ENCODE data around the gene INSR. TPM values are rescaled to one million over a fixed set of nuclear protein-coding genes. Genes with fewer than 3 reads are reported as not detected.

The INSR gene
- total RNA-seq, 1 experiment from 2014 or later, result 2.5 TPM

DNA sequence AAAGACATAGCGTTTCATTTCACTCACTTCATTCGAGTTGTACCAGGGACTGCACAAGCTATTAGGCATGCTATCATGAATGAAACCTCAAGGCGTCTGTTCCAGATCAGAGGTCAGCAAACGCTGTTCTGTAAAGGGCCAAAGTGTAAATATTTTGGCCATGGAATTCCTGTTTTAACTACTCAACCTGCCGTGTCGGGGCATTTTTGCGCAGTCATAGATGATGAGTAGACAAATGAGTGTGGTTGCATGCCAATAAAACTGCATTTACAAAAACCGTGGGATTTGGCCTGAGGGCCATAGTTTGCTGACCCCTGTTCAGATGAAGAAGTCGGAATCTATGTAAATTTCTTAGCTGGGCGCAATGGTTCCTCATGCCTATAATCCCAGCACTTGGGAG is 6.5 kb downstream of the INSR start:
- in situ Hi-C loops (cut with HindIII; ENCODE audit: low pct_unique_long_range_greater_than_20kb, low sequenced_read_pairs) (no loop called here), intact Hi-C loops (cut with micrococcal nuclease; ENCODE audit: unreplicated experiment) (no loop called here)
- no peak for TF ChIP-seq SIN3A (IDR thresholded peaks at IDR 0.05; ENCODE audit: borderline replicate concordance, insufficient read depth, low read depth, low read length)
- no peak for TF ChIP-seq TCF7L2 (IDR thresholded peaks at IDR 0.05; ENCODE audit: low read depth, low read length)
- TF ChIP-seq, protein P1, sequence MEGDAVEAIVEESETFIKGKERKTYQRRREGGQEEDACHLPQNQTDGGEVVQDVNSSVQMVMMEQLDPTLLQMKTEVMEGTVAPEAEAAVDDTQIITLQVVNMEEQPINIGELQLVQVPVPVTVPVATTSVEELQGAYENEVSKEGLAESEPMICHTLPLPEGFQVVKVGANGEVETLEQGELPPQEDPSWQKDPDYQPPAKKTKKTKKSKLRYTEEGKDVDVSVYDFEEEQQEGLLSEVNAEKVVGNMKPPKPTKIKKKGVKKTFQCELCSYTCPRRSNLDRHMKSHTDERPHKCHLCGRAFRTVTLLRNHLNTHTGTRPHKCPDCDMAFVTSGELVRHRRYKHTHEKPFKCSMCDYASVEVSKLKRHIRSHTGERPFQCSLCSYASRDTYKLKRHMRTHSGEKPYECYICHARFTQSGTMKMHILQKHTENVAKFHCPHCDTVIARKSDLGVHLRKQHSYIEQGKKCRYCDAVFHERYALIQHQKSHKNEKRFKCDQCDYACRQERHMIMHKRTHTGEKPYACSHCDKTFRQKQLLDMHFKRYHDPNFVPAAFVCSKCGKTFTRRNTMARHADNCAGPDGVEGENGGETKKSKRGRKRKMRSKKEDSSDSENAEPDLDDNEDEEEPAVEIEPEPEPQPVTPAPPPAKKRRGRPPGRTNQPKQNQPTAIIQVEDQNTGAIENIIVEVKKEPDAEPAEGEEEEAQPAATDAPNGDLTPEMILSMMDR (IDR thresholded peaks at IDR 0.05), result no peak
- TF ChIP-seq, protein P2, sequence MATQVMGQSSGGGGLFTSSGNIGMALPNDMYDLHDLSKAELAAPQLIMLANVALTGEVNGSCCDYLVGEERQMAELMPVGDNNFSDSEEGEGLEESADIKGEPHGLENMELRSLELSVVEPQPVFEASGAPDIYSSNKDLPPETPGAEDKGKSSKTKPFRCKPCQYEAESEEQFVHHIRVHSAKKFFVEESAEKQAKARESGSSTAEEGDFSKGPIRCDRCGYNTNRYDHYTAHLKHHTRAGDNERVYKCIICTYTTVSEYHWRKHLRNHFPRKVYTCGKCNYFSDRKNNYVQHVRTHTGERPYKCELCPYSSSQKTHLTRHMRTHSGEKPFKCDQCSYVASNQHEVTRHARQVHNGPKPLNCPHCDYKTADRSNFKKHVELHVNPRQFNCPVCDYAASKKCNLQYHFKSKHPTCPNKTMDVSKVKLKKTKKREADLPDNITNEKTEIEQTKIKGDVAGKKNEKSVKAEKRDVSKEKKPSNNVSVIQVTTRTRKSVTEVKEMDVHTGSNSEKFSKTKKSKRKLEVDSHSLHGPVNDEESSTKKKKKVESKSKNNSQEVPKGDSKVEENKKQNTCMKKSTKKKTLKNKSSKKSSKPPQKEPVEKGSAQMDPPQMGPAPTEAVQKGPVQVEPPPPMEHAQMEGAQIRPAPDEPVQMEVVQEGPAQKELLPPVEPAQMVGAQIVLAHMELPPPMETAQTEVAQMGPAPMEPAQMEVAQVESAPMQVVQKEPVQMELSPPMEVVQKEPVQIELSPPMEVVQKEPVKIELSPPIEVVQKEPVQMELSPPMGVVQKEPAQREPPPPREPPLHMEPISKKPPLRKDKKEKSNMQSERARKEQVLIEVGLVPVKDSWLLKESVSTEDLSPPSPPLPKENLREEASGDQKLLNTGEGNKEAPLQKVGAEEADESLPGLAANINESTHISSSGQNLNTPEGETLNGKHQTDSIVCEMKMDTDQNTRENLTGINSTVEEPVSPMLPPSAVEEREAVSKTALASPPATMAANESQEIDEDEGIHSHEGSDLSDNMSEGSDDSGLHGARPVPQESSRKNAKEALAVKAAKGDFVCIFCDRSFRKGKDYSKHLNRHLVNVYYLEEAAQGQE (IDR thresholded peaks at IDR 0.05; ENCODE audit: insufficient read depth in 1 of 2, low read depth in 2 of 2, low read length in 1 of 2), result no peak
- no peak for TF ChIP-seq POLR2AphosphoS5 (IDR thresholded peaks at IDR 0.05; ENCODE audit: low read depth, low read length)
- ChIA-PET CTCF (no interaction called here), POLR2A (no interaction called here)
- Histone ChIP-seq H3K4me1 (ENCODE audit: control insufficient read depth, insufficient read depth, low read length) (no peaks in the 10 kb centered on the region), H3K4me3 (ENCODE audit: low read depth in 2 of 2, low read length in 2 of 2) (no peak overlapping the region), H3K36me3 (ENCODE audit: control insufficient read depth, insufficient read depth, low read length) (no peaks in the 10 kb centered on the region), H3K9me3 (ENCODE audit: control insufficient read depth, insufficient read depth, low read depth, low read length) (no peaks in the 10 kb centered on the region), H3K27me3 (ENCODE audit: control insufficient read depth, insufficient read depth, low read length) (no peaks in the 10 kb centered on the region), H3K27ac (ENCODE audit: low read length) (no peak overlapping the region)
- BruUV-seq (replicated peaks), result no TSS peak
- ATAC-seq, result no peak
- no peak for DNase-seq (ENCODE audit: low read depth, low spot score)

DNA sequence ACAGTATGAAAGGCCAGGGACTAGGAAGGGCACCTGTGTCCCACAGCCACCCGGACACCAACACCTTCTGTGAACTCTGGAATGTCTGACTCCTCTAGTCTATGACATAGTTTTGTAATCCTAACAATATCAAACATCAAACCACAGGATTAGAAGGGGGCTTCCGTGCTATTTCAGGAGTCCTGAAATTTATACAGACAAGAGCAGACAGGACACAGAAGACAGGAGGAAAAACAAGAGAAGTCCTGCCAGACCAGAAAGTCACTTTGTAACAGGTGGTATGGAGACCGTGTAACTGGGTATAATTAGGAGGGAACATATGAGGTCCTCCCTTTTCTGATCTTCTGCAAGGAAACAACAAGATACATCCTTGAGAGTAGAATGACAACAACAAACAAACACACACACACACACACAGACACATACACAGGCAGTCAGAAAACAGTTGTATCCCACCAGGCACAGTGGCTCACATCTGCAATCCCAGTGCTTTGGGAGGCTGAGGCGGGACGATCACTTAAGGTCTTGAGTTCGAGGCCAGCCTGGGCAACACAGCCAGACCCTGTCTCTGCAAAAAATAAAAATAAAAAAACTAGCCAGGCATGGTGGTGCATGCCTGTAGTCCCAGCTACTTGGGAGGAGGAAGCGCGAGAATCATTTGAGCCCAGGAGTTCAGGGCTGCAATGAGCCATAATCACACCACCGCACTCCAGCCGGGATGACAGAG is 13.1 kb downstream of the INSR start:
- intact Hi-C loops (cut with micrococcal nuclease; ENCODE audit: unreplicated experiment), result no loop called here
- ATAC-seq, result no peak
- BruUV-seq (replicated peaks), result no TSS peak
- Histone ChIP-seq H3K4me1 (ENCODE audit: control insufficient read depth, insufficient read depth, low read length) (no peaks in the 10 kb centered on the region), H3K27ac (ENCODE audit: low read length) (no peak overlapping the region), H3K9me3 (ENCODE audit: control insufficient read depth, insufficient read depth, low read depth, low read length) (no peaks in the 10 kb centered on the region), H3K27me3 (ENCODE audit: control insufficient read depth, insufficient read depth, low read length) (no peaks in the 10 kb centered on the region), H3K36me3 (ENCODE audit: control insufficient read depth, insufficient read depth, low read length) (no peaks in the 10 kb centered on the region), H3K4me3 (ENCODE audit: low read depth in 2 of 2, low read length in 2 of 2) (no peak overlapping the region)
- CTCF ChIA-PET, result no interaction called here
- no peak for DNase-seq (ENCODE audit: low read depth, low spot score)
- POLR2A ChIA-PET, result no interaction called here
- TF ChIP-seq TCF7L2 (IDR thresholded peaks at IDR 0.05; ENCODE audit: low read depth, low read length) (no peak), POLR2AphosphoS5 (IDR thresholded peaks at IDR 0.05; ENCODE audit: low read depth, low read length) (no peak), SIN3A (IDR thresholded peaks at IDR 0.05; ENCODE audit: borderline replicate concordance, insufficient read depth, low read depth, low read length) (no peak)
- TF ChIP-seq, protein P1 (IDR thresholded peaks at IDR 0.05), result no peak
- TF ChIP-seq, protein P2 (IDR thresholded peaks at IDR 0.05; ENCODE audit: insufficient read depth in 1 of 2, low read depth in 2 of 2, low read length in 1 of 2), result no peak
- in situ Hi-C loops (cut with HindIII; ENCODE audit: low pct_unique_long_range_greater_than_20kb, low sequenced_read_pairs), result no loop called here

Measured in Panc1 (cell line).